Measurements from ENCODE around the gene PLEKHM3.

PLEKHM3 gene

GRCh38 chr2:207944334-207944733 is 81.0 kb downstream of the PLEKHM3 start:
- DNase-seq, result no peak

DNA sequence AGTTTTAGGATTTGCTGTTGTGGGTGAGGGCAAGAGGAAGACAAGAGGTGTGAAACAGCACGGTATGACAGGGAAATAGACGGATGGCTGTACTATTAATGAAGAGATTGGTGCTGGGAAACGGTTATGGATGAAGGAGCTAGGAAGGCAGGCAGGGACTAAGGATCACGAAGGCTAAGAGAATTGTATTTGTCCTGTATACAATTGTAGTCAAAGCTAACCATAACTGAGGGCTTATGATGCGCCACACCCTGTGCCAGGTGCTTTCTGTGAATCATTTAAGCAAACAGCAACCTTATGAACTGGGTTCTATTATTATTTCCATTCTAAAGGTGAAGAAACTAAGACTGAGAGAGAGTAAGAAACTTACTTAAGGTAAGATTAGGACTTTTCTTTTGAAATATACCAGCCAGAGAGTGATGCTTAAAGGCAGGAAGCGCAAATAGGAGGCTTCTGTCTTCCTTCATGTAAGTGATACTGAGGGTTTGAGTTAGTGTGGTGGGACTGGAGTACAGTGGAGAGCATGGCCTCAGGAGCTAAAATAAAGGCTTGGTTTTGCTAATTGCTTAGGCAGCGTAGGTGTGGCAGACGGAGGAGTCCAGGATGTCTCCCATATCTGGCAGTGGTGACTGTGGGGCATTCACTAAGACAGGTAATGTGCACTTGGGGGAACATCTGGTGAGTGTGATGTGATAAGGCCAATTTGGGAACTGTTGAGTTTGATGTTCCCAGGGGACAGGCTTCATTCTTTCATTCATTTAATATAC is 85.8 kb downstream of the PLEKHM3 start:
- no peak for DNase-seq

DNA sequence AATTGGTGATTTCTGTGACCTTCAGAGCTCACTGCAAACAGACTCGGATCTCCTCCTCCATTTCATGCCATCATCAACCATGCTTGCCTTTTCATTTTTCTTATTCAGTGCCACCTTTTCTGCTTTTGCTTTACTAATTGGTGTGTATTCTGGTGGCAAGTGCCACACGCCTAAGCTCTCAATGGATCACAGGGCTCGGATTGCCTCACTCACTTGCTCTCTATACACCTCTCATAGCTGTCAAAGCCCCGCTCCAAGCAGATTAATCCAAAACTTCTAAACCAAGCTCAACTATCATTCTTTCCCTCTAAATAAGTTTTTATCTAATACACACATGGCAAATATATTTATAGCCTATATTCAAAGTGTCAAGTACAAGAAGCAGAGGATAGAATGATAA is 86.4 kb downstream of the PLEKHM3 start:
- no peak for DNase-seq

DNA sequence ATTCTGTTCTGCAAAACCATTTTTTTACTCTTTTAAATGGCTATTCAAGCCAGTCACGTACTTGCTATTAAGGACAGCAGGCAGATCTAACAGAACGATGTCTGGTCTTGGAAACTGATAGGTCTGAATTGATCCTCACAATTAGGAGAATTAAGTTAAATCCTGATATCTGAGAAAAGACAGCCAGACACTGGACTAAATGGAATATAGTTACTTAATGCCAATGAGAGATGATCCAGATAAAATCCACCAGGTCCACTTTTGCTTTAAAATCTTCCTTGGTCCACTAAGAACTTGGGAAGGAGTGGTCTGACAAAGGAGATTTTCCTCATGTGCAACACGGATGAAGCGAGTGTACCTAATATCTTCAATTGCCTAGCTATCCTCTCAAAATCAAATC is 86.9 kb downstream of the PLEKHM3 start:
- no peak for DNase-seq

DNA sequence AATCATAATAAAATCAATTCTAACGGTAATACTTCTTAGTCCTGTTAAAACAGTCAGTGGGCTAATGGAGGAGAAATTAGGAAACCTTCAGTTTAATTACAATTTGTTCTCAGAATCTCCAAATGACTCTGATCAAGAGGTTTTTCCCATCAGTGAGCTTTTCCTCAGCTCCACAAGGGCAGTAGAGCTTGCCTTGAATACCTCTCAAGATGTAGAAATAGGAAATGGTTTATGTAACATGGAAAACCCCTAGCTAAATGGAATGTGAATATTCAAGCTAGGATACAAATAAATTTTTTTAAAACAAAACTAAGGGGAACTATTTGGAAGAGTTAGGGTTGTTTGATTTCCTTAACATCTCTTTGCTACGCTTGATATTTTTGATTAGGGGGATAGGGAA is 87.5 kb downstream of the PLEKHM3 start:
- no peak for DNase-seq

DNA sequence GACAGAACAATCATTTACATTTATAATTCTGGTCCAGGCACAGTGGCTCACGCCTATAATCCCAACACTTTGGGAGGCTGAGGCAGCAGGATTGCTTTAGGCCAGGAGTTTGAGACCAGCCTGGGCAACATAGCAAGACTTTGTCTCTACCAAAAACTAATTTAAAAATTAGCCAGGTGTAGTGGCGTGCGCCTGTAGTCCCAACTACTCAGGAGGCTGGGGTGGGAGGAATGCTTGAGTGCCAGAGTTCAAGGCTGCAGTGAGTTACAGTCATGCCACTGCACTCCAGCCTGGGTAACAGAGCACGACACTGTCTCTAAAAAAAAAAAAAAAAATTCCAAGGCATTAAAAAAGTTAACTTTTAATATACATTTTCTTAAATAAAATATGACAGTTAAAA is 88.1 kb downstream of the PLEKHM3 start:
- no peak for DNase-seq

- DNase-seq, result no peak
Observed at GRCh38 chr2:207936380-207936779, 88.9 kb downstream of the PLEKHM3 start.

DNA sequence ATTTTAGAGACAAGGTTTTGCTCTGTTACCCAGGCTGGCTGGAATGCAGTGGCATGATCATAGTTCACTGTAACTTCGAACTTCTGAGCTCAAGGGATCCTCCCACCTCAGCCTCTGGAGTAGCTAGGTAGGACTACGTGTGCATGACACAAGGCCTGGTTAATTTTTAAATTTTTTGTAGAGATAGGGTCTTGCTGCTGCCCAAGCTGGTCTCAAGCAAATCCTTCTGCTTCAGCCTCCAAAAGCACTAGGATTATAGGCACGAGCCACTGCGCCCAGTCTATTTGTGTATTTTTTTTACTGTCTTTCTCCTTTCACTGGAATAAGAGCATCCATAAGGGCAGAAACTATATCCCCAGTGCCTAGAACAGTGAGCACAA is 89.3 kb downstream of the PLEKHM3 start:
- DNase-seq, result no peak

DNA sequence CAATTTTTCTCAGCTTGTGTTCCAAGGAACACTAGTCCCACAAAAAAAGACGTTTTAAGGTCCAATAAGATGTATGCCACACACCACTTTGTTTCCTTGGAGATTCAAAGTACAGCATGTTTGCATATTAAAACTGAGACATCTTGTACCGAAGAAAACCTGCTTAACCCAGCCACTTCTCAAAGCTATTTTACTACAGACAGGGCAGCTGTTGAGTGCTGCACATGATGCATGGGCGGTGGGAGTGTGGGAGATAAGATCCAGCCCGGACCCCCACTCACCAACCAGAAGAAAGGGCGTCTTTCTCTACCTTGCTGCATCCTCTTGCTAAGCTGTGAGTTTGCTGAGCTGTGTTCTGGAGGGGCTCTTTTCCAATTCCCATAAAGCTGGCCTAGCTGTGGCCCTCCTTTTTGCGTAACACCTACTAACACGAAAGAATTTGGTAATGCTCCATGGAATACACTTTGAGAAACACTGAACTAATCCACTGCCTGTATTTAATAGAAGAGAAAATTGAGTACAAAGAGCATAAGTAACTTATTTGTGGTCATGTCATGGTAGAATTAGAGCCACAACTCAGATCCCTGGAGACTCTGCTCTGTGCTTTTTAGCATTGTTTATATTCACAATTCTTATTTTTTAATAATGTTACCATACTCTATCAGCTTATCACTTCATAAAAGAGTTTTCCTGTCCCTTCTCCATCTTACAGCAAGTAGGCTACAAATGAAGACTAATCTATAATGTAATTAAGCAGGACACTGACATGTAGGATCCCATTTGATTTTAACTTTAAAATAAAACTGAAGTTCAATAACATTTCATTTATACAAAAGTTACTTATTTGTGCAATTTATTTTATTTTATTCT is 90.0 kb downstream of the PLEKHM3 start:
- no peak for DNase-seq

GRCh38 chr2:207934720-207935119 is 90.6 kb downstream of the PLEKHM3 start:
- DNase-seq, result no peak

DNA sequence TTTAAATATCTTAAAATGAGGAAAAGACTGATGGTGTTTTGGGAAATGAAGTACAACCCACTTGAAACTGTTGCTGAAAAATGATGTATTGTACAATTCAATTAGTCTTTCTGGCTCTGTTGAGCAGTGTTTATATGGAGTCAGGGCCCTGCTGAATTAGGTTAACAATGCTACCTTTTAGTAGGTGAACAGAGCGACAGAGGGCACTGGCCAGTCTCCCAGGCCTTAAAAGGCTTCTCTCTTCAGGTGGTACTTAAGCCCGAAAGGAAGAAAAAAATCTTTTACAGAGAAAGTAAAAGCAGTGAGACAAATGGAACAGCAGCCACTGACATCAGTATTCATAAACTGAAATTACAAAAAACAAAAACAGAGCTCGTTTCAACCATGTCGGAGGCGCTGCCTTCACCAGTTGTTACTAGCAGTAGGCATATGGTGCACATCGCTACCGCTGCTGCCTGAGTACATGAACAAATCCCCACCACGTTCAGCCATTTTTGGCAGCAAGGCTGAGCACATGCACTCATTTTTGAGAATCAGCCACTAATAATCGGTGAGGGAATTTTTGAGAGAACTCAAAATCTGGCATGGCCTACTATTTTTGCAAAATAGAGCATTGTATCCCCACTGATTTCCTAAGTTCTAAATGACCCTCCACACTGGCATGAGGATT is 91.8 kb downstream of the PLEKHM3 start:
- no peak for DNase-seq

GRCh38 chr2:207932106-207932505 is 93.2 kb downstream of the PLEKHM3 start:
- no peak for DNase-seq

DNA sequence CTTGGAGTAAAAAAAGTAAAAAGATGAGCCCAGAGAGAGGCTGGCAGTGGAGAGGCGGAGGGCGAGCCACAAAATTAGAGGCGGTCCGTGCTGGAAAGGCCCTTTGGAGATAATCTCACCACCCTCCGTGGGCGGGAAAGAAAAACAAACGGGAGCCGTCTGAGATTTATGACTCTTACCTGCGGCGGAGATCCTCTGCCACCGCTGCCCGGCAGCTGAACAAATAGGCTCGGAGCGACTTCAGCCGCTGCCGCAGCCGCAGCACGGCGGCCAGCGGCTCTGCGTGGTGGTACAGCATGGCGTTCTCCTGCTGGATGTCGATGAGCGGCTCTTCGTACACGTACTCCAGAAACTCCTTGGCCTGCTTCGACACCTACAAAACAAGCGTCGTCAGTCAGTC is 94.6 kb downstream of the PLEKHM3 start:
- no peak for DNase-seq

GRCh38 chr2:207929923-207930322 is 95.4 kb downstream of the PLEKHM3 start:
- no peak for DNase-seq

GRCh38 chr2:207928079-207928478 is 97.2 kb downstream of the PLEKHM3 start:
- no peak for DNase-seq

GRCh38 chr2:207926989-207927300 is 98.4 kb downstream of the PLEKHM3 start:
- DNase-seq, result no peak

- no peak for DNase-seq
Observed at GRCh38 chr2:207926133-207926988, 99.0 kb downstream of the PLEKHM3 start.

DNA sequence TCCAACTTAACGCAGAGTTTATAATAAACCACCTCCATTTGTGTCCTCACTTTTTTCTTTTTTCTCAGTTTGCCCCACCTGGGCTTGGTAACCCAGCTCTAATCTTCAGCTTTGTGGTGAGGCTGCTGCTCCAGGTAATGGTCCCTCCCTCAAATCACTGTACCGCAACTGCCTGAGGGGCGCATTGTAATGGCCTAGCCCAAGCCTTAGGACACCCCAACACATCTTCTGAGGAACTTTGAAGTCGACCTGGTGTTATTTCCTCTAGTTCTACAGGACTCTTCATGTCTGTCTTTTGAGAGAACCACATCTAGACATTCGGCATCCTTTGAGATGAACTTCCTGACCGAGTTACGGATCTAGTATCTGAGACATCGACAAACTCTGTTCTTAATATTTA is 99.7 kb downstream of the PLEKHM3 start:
- DNase-seq, result no peak

DNA sequence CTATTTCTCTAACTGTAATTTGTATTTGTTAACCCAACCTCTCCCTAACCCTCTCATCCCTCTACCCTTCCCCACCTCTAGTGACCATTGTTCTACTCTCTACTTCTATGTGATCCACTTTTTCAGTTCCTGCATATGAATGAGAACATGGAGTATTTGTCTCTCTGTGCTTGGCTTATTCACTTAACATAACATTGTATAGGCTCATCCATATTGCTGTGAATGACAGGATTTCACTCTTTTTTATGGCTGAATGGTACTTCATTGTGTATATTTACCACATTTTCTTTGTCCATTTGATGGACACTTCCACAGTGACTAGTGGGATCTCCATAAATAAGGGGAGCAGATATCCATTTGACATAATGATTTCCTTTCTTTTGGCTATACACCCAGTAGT is 103.7 kb downstream of the PLEKHM3 start:
- no peak for DNase-seq

DNA sequence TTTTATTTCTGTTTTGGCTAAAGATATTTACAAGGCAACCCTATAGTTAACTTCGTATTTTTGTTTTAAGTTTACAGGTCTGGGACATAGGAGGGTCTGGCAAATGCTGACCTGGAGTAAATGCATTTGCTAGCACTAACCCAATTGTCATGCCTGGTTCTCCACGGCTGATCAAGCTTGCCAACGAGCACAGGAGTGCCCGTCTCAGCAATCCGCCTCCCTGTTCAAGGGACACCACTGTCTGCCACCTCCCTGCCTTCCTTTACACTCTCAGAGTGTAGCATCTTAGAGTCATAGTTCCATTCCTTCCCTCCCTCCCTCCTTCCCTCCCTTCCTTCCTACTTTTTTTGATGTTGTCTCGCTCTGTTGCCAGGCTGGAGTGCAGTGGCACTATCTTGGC is 104.6 kb downstream of the PLEKHM3 start:
- no peak for DNase-seq

DNA sequence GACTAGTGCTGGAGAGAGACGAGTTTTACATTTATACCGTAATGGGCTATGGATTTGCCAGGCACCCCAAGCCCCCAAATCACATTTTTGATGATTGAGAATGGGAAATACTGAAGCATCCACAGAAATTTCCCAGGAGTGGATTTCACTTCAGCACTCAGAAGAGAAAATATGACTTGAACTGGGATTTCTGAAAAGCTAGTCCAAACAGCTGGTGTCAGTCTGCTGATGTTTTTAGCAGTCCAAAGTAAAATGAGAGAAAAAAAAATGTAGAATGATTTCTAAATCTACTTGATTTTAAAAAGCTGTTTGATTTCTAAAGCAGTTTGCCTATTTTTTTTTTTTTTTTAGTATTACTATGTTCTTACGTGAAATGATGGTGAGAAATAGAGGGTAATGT is 105.0 kb downstream of the PLEKHM3 start:
- DNase-seq, result no peak

DNA sequence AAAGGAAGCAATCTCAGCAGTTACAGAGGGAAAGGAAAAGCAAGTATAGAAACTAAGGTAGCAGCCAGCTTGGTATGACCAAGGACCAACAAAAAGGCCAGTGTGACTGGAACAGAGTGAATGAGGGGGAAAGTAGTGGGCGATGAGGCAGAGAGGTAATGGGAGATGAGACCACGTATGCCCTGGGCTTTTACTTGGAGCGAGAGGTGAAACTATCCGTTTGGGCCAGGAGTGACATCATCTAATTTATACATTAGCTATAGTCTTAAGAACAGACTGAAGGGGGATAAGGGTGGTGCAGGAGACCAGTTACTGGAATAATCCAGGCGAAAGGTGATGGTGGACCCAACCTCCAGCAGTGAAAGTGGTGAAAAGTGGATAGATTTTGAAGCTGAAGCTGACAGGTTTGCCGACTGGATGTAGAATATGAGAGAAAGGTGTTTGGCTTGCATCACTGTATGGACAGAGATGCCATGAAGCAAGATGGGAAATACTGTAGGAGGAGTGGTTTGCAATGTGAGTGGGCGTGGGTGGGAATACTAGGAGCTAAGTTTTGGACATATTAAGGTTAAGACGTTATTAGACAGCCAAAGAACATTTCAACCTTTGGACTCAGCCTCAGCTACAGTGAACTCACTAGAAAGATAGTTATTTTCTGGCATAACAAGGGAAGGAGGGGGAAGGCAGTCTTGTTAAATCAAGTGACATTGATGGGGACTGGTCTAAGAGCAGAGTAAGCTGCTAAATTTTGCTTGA is 106.0 kb downstream of the PLEKHM3 start:
- DNase-seq, result no peak
